ENCODE data around the gene SPCS3.

Gene SPCS3

DNA sequence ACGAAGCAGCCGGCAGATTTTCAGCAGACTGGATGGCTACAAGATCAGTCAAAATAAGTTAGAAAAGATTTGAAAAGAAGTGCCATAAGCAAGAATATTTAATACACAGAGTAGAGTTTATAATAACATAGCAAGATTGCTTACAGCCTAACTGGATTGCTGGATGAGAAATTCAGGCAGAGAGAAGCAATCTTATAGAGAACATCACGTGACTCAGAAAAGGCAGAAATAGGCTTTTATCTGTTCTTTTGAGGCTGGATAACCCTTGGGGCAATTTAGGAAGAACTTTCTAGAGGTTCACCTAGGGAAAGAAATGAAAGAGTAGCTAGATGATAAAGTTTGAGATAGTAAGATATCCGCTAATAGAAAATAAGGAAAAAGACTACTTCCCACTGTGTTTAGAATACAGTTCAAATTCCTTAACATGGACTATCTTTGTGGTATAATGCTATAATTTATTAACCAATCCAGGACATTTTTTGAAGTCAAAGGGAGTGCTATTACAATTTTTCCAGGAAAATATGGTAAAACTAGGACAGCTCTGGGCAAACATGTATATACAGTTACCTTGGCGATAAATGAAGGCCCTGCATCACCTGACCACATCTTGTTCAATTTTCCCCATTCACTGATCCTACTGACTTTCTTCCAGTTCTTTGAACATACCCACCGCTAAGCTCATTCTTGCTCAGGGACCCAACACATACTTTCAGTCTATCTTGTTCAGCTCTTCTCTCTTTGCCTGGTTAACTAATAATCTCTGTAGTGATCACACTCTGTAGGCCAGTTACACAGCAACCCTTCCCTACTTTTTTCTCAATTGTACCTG lies 12.7 kb upstream of the SPCS3 start:
- Histone ChIP-seq H2AFZ (ENCODE audit: low read length) (no peak overlapping the region), H3K4me3 (ENCODE audit: low read length, poor library complexity, severe bottlenecking) (no peak overlapping the region), H3K4me2 (ENCODE audit: low read depth, low read length, poor library complexity, severe bottlenecking) (no peak overlapping the region), H4K20me1 (ENCODE audit: insufficient read depth, low read length, poor library complexity, severe bottlenecking) (no peaks in the 10 kb centered on the region), H3K4me1 (ENCODE audit: insufficient read depth, low read length, poor library complexity, severe bottlenecking) (no peaks in the 10 kb centered on the region), H3K9ac (ENCODE audit: low read depth, low read length, poor library complexity, severe bottlenecking) (no peak overlapping the region), H3K36me3 (ENCODE audit: insufficient read depth, low read length) (no peaks in the 10 kb centered on the region), H3F3A (ENCODE audit: low read depth) (no peaks in the 10 kb centered on the region), H3K27me3 (ENCODE audit: insufficient read depth, low read length, poor library complexity, severe bottlenecking) (no peaks in the 10 kb centered on the region), H3K79me2 (ENCODE audit: insufficient read depth, low read length) (no peaks in the 10 kb centered on the region), H3K9me3 (ENCODE audit: insufficient read depth, low read depth, low read length) (no peaks in the 10 kb centered on the region), H3K9me2 (replicated peaks; ENCODE audit: low read depth, low read length) (no peaks in the 10 kb centered on the region)
- no peak for TF ChIP-seq EZH2phosphoT487 (IDR thresholded peaks at IDR 0.05; ENCODE audit: borderline replicate concordance)
- TF ChIP-seq CTCF (conservative IDR thresholded peaks at IDR 0.05; ENCODE audit: low read length), result no peak

DNA sequence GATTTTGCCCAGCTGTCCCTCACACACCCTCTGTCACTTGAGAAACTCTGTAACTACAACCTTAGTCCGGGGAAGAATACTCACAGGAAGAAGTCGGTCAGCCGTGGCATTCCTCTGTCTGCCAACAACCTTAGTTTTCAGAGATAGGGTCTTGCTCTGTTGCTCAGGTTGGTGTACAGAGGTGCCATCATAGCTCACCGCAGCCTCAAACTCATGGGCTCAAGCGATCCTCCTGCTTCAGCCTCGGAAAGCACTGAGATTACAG lies 12.2 kb upstream of the SPCS3 start:
- no peaks in the 10 kb centered on the region for H4K20me1 ChIP-seq (ENCODE audit: insufficient read depth, low read length, poor library complexity, severe bottlenecking)
- H2AFZ ChIP-seq (ENCODE audit: low read length), result no peak overlapping the region
- H3K36me3 ChIP-seq (ENCODE audit: insufficient read depth, low read length), result no peaks in the 10 kb centered on the region
- no peaks in the 10 kb centered on the region for H3K27me3 ChIP-seq (ENCODE audit: insufficient read depth, low read length, poor library complexity, severe bottlenecking)
- no peak overlapping the region for H3K4me3 ChIP-seq (ENCODE audit: low read length, poor library complexity, severe bottlenecking)
- H3K9me3 ChIP-seq (ENCODE audit: insufficient read depth, low read depth, low read length), result no peaks in the 10 kb centered on the region
- no peaks in the 10 kb centered on the region for H3F3A ChIP-seq (ENCODE audit: low read depth)
- H3K9ac ChIP-seq (ENCODE audit: low read depth, low read length, poor library complexity, severe bottlenecking), result no peak overlapping the region
- H3K79me2 ChIP-seq (ENCODE audit: insufficient read depth, low read length), result no peaks in the 10 kb centered on the region
- no peaks in the 10 kb centered on the region for H3K4me1 ChIP-seq (ENCODE audit: insufficient read depth, low read length, poor library complexity, severe bottlenecking)
- no peak overlapping the region for H3K4me2 ChIP-seq (ENCODE audit: low read depth, low read length, poor library complexity, severe bottlenecking)
- no peaks in the 10 kb centered on the region for H3K9me2 ChIP-seq (replicated peaks; ENCODE audit: low read depth, low read length)
- TF ChIP-seq EZH2phosphoT487 (IDR thresholded peaks at IDR 0.05; ENCODE audit: borderline replicate concordance) (no peak), CTCF (conservative IDR thresholded peaks at IDR 0.05; ENCODE audit: low read length) (no peak)

DNA sequence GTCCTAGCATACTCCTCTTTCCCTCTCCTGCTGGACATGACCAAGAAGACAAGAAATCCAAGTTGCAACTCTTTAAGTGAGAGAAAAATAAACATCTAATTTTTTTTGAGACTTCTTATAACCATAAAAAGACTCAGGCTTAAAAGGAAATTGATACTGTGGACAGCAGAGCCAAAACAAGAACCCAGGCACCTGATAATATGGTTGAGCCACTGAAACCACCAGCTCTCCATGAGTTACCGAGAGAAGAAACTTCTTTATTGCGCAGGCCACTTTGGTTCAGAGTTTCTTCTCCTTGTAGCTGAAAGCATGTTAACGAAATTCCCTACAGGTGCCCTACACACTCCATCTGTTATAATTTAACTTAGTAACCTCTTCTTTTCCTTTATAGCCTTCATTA lies 11.3 kb upstream of the SPCS3 start:
- Histone ChIP-seq H3K4me1 (ENCODE audit: insufficient read depth, low read length, poor library complexity, severe bottlenecking) (no peaks in the 10 kb centered on the region), H3K9me3 (ENCODE audit: insufficient read depth, low read depth, low read length) (no peaks in the 10 kb centered on the region), H3K4me2 (ENCODE audit: low read depth, low read length, poor library complexity, severe bottlenecking) (no peak overlapping the region), H3K9ac (ENCODE audit: low read depth, low read length, poor library complexity, severe bottlenecking) (no peak overlapping the region), H3K36me3 (ENCODE audit: insufficient read depth, low read length) (no peaks in the 10 kb centered on the region), H4K20me1 (ENCODE audit: insufficient read depth, low read length, poor library complexity, severe bottlenecking) (no peaks in the 10 kb centered on the region), H3K9me2 (replicated peaks; ENCODE audit: low read depth, low read length) (no peaks in the 10 kb centered on the region), H3K27me3 (ENCODE audit: insufficient read depth, low read length, poor library complexity, severe bottlenecking) (no peaks in the 10 kb centered on the region), H3F3A (ENCODE audit: low read depth) (no peaks in the 10 kb centered on the region), H2AFZ (ENCODE audit: low read length) (no peak overlapping the region), H3K4me3 (ENCODE audit: low read length, poor library complexity, severe bottlenecking) (no peak overlapping the region), H3K79me2 (ENCODE audit: insufficient read depth, low read length) (no peaks in the 10 kb centered on the region)
- TF ChIP-seq CTCF (conservative IDR thresholded peaks at IDR 0.05; ENCODE audit: low read length) (no peak), EZH2phosphoT487 (IDR thresholded peaks at IDR 0.05; ENCODE audit: borderline replicate concordance) (no peak)
